NT2/D1 (cell line): ENCODE data around the gene GIT1.

Experiments
- SUZ12 ChIP-seq: IDR thresholded peaks from 2 replicates; pipeline ENCODE4 v1.6.1; 2011; ENCODE audit not compliant: insufficient read length, insufficient read depth; ENCODE audit errors: extremely low read depth
- YY1 ChIP-seq: IDR thresholded peaks from 2 replicates; pipeline ENCODE4 v1.6.1; 2011; ENCODE audit not compliant: insufficient read length, insufficient read depth
- ZNF274 ChIP-seq: IDR thresholded peaks from 2 replicates; pipeline ENCODE4 v1.6.1; 2011; ENCODE audit warnings: mild to moderate bottlenecking, low read depth, low read length

DNA sequence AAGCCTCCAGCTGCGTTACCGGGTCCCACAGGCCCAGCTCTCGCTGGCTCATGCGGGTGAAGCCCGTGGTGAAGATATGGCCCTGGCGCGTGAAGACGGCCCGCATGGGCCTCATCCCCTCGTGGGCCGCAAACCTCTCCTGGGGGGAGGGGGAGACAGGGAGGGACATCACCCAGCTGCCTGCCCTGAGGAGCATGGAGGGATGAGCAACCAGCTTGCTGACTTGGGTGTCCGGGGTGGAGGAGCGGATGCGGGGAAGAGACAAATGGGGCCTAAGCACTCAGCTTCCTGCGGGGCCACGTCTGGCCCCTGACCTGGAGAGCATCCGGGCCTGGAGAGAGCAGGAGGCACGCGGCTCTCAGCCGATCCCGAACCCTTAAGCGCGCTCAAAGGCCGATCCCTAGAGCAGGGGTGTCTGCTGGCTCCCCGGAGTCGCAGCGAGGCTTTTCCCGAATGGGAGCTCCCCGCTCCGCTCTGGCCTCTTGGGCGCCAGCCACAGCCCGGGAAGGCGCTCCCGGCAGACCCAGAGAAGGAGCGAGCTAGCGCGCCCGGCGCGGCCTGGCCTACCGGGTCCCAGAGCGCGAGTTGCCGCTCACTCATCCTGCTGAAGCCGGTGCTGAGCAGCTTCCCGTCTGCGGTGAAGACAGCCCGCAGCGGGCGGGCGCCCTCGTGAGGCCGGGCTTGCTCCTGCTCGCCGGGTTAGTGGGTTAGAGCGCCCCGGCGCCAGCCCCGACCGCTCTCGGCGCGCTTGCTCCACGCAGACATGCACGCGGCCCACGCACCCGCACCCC is 28.2 kb upstream of the GIT1 start:
- TF ChIP-seq YY1 (no peak), SUZ12 (no peak), ZNF274 (no peak)
